HEK293T (cell line): Measurements from ENCODE around the gene EPC1.

Source experiments
- CTCF ChIA-PET: fragments of 350-600 bp; formaldehyde crosslinking; extraction: SDS; loops from one replicate; lab custom pipeline; 2021; ENCODE audit warnings: antibody characterized with exemption, inconsistent platforms; lab: Yijun Ruan, JAX
- POLR2A ChIA-PET: fragments of 350-600 bp; formaldehyde crosslinking; extraction: SDS; loops from one replicate; lab custom pipeline; 2020; ENCODE audit warnings: antibody characterized with exemption, inconsistent platforms; lab: Yijun Ruan, JAX
- DNase-seq: peaks from one replicate; pipeline ENCODE4 v3.0.0; 2012; ENCODE audit warnings: mixed read lengths; ENCODE audit errors: extremely low spot score
- ARNT ChIP-seq: fragments of 450-650 bp; IDR thresholded peaks from 2 replicates; pipeline ENCODE4 v1.6.1; 2017; ENCODE audit warnings: mild to moderate bottlenecking
- BHLHE40 ChIP-seq: fragments of 450-650 bp; IDR thresholded peaks from 2 replicates; pipeline ENCODE4 v1.6.1; 2016; ENCODE audit warnings: mild to moderate bottlenecking, moderate library complexity, borderline replicate concordance
- CTBP1 ChIP-seq: fragments of 450-650 bp; IDR thresholded peaks from 2 replicates; pipeline ENCODE4 v1.6.1; 2016; ENCODE audit warnings: borderline replicate concordance
- ELF4 ChIP-seq: fragments of 450-650 bp; IDR thresholded peaks from 2 replicates; pipeline ENCODE4 v1.6.1; 2017; ENCODE audit warnings: antibody characterized with exemption
- FOXA1 ChIP-seq: fragments of 450-650 bp; IDR thresholded peaks from 2 replicates; pipeline ENCODE4 v1.6.1; 2016; ENCODE audit warnings: mild to moderate bottlenecking
- FOXK2 ChIP-seq: fragments of 450-650 bp; IDR thresholded peaks from 2 replicates; pipeline ENCODE4 v1.6.1; 2016; ENCODE audit warnings: mild to moderate bottlenecking
- FOXM1 ChIP-seq: fragments of 450-650 bp; IDR thresholded peaks from 2 replicates; pipeline ENCODE4 v1.6.1; 2017; ENCODE audit warnings: mild to moderate bottlenecking, borderline replicate concordance
- HDGF ChIP-seq: fragments of 450-650 bp; IDR thresholded peaks from 2 replicates; pipeline ENCODE4 v1.6.1; 2017; ENCODE audit warnings: antibody characterized with exemption, borderline replicate concordance
- L3MBTL2 ChIP-seq: fragments of 450-650 bp; conservative IDR thresholded peaks from 2 replicates; pipeline ENCODE4 v1.6.1; 2016; ENCODE audit warnings: mild to moderate bottlenecking
- LEF1 ChIP-seq: fragments of 450-650 bp; IDR thresholded peaks from 2 replicates; pipeline ENCODE4 v1.6.1; 2017; ENCODE audit warnings: mild to moderate bottlenecking, borderline replicate concordance
- NFRKB ChIP-seq: fragments of 450-650 bp; IDR thresholded peaks from 2 replicates; pipeline ENCODE4 v1.6.1; 2016; ENCODE audit warnings: mild to moderate bottlenecking, moderate library complexity
- SP1 ChIP-seq: fragments of 450-650 bp; IDR thresholded peaks from 2 replicates; pipeline ENCODE4 v1.6.1; 2017
- SUZ12 ChIP-seq: fragments of 450-650 bp; IDR thresholded peaks from 2 replicates; pipeline ENCODE4 v1.6.1; 2016; ENCODE audit warnings: mild to moderate bottlenecking
- TARDBP ChIP-seq: fragments of 450-650 bp; IDR thresholded peaks from 2 replicates; pipeline ENCODE4 v1.6.1; 2016
- ZNF384 ChIP-seq: fragments of 450-650 bp; IDR thresholded peaks from 2 replicates; pipeline ENCODE4 v1.6.1; 2016
- TF ChIP-seq, protein P1 (sequence below): fragments of 450-650 bp; IDR thresholded peaks from 2 replicates; pipeline ENCODE4 v1.6.1; 2016

The EPC1 gene

DNA sequence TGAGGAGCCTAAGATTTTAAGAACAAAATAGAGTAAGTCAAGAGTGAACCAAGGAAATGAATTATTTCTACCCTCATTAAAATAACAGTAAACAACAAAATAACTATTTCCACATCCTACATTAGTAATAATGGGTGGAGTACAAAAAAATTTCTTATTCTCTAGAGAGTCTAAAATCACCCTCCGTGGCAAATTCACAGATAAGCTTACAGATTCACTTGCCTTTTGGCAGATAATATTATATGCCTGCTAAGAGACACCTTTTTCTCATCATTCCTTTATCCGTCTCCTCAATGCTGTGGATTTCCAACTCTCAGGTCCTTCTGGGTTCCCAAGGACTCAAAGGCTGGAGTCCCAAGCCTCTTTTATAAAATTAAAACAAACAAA lies 2.2 kb upstream of the EPC1 start:
- CTCF ChIA-PET = interaction anchor here (0.6 kb wide), 1 partner anchor 595 kb away, joined by 3 read pairs; no protein-coding TSS in a partner anchor
- POLR2A ChIA-PET = interaction anchor here (1.1 to 1.7 kb wide), 2 partner anchors 16 to 29 kb away, joined by 3 to 6 read pairs; no protein-coding TSS in a partner anchor
- TF ChIP-seq FOXK2 (no peak), LEF1 (no peak), HDGF (no peak), L3MBTL2 (no peak), FOXM1 (no peak), ARNT (no peak), ZNF384 (no peak), CTBP1 (no peak), FOXA1 (no peak), NFRKB (no peak), BHLHE40 (no peak), SUZ12 (no peak), SP1 (no peak), ELF4 (no peak), TARDBP (no peak)
- TF ChIP-seq, protein P1, sequence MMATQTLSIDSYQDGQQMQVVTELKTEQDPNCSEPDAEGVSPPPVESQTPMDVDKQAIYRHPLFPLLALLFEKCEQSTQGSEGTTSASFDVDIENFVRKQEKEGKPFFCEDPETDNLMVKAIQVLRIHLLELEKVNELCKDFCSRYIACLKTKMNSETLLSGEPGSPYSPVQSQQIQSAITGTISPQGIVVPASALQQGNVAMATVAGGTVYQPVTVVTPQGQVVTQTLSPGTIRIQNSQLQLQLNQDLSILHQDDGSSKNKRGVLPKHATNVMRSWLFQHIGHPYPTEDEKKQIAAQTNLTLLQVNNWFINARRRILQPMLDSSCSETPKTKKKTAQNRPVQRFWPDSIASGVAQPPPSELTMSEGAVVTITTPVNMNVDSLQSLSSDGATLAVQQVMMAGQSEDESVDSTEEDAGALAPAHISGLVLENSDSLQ = no peak
- no peak for DNase-seq

DNA sequence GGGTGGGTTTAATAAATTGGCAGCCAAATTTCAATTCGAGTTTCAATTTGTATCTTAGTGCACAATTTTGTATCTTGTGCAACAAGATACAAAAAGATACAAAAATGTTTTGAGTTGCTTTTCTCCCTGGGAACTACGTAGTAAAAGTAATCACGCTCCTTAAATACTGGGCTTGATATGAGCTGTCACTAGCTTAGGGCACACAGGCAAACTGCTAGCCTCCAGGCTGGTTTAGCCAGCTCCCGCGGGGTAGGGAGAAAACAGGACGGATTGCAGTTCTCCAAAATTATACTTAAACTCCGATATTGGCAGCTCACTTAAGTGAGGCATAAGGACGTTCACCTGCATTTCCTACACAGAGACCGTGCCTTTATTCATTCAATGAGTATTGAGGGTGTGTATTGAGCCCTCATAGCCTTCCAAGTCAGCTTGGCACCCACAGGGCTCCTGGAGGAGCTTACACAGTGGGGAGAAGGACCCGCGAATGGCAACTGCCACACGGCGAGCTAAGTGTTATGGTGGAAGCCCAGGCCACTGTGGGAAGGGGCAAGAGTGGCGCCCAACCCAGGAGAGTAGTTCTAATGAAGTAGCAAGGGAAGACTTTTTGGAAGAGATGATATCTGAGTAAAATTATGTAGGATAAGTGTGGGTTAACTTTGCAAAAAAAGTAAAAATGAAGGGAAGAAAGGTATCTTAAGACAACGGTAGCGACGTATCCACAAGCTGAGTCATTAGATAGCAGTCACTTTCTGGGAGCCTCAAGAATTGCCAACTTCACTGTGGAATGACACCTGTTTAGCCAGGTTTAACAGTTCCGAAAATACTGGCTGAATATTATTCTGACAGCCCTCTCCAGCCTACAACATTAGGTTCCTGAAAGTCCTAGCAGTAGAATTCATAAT lies 1.6 kb upstream of the EPC1 start:
- TF ChIP-seq BHLHE40 (no peak), TARDBP (no peak), ELF4 (no peak), NFRKB (no peak)
- TF ChIP-seq, protein P1 = no peak
- ChIA-PET POLR2A (interaction anchor here (1.1 to 1.7 kb wide), 2 partner anchors 15 to 29 kb away, joined by 3 to 6 read pairs; no protein-coding TSS in a partner anchor), CTCF (interaction anchor here (0.6 to 1.4 kb wide), 4 partner anchors 19 to 594 kb away, joined by 3 to 5 read pairs (median 3); no protein-coding TSS in a partner anchor)
- DNase-seq = no peak

DNA sequence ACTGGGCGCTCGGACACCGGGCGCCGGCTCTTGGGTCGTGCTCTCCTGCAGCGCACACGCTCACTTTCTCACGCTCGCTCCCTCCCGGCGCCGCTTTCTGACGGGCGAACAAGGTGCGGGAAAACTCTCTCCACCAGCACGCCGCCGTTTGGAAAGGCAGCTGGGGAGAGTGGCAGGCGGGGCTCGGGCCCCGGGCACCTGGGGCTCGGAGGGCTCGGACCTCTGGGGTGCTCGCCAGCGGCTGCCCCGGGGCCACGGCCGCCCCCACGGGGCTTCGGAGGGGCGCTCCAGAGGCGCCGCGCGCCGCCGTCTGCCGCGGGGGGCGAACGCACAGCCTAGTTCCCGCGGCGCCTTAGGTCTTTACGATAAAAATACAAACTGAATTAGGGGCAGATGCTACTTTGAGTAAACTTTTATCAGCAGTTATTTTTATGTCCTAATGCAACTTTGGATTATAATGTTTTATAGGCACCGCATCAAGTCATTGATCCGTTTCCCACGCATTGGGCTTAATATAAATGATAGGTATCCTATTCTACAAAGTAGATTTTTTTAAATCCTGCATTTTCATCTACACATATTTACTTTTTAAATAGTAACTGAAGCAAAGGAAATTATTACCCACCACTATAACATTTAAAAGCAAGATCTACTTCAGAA lies 535 bp upstream of the EPC1 start:
- ChIA-PET CTCF (interaction anchor here (0.7 to 1.4 kb wide), 3 partner anchors 20 to 157 kb away, joined by 3 to 5 read pairs (median 3); no protein-coding TSS in a partner anchor), POLR2A (interaction anchor here (1.7 kb wide), 1 partner anchor 31 kb away, joined by 6 read pairs; no protein-coding TSS in a partner anchor)
- no peak for DNase-seq
- no peak for TF ChIP-seq CTBP1
- TF ChIP-seq SUZ12 = no peak
- no peak for TF ChIP-seq FOXK2
- TF ChIP-seq, protein P1 = no peak
- TF ChIP-seq TARDBP = no peak
- no peak for TF ChIP-seq L3MBTL2
- TF ChIP-seq FOXM1 = no peak
- TF ChIP-seq ZNF384 = no peak
- TF ChIP-seq BHLHE40 = no peak
- TF ChIP-seq ELF4 = no peak
- no peak for TF ChIP-seq HDGF
- TF ChIP-seq LEF1 = no peak
- TF ChIP-seq SP1 = no peak
- TF ChIP-seq ARNT = no peak
- TF ChIP-seq NFRKB = no peak
- TF ChIP-seq FOXA1 = no peak

DNA sequence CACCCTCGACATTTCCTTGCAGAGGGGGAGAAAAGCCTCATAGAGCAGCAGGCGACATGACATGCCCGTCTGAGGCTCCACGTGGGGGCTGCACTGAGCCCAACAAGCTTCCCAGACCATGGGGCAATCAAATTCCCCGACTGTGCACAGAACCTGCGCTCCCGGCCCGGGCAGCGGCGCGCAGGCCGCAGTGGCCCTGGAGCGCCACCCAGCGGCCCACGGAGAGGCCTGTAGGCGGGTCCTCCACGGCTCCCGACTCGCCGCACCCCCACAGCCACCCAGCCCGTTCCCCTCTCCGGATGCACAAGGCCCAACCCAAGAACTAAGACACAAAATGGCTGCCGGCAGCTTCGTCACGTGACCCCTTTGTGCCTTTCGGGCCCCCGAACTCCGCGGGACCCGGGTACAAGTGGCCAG lies 816 bp downstream of the EPC1 start:
- ChIA-PET CTCF (interaction anchor here (0.6 to 1.2 kb wide), 6 partner anchors 41 to 1354 kb away, joined by 3 to 5 read pairs (median 3); no protein-coding TSS in a partner anchor), POLR2A (interaction anchor here (0.6 to 1.2 kb wide), 8 partner anchors 10 to 156 kb away, joined by 3 to 4 read pairs (median 3); no protein-coding TSS in a partner anchor)
- DNase-seq = peak; percentile 79
- TF ChIP-seq ARNT (peak; percentile 48; the same call in 1 of the 2 replicates), L3MBTL2 (no peak), NFRKB (0 out of 2 replicates have a peak, but pooled peaks have one; percentile 47), SUZ12 (no peak)

DNA sequence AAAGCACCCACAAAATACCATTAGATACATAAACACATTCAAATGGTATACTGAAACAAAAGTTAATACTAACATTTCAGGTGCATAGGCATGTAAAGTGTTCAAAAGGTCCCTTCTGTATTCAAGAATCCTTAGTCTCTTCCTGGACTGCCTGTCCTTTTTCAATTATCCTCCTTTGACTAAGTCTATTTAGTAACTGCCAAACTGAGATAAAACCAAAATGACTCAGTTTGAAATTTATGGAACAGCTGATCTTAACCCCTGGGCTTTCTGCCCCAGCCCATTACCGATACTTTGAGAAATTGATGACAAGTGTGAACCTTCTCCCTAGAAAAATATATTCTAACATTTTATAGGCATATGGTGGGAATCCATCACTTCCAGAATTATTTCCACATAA lies 5.4 kb downstream of the EPC1 start:
- TF ChIP-seq CTBP1 (no peak), FOXK2 (no peak), TARDBP (no peak), ELF4 (no peak), SP1 (no peak), NFRKB (no peak), ARNT (no peak), FOXM1 (no peak), FOXA1 (no peak), LEF1 (no peak), HDGF (no peak), BHLHE40 (no peak), L3MBTL2 (no peak), SUZ12 (no peak), ZNF384 (no peak)
- TF ChIP-seq, protein P1 = no peak
- ChIA-PET CTCF (no interaction called here), POLR2A (no interaction called here)
- DNase-seq = no peak
